ENCODE results near the gene POMGNT2. TPM values are rescaled to one million over a fixed set of nuclear protein-coding genes. Genes with fewer than 3 reads are reported as not detected.

POMGNT2 gene
- total RNA-seq, 2 experiments from 2014 or later = 6.8 to 8.4 TPM

DNA sequence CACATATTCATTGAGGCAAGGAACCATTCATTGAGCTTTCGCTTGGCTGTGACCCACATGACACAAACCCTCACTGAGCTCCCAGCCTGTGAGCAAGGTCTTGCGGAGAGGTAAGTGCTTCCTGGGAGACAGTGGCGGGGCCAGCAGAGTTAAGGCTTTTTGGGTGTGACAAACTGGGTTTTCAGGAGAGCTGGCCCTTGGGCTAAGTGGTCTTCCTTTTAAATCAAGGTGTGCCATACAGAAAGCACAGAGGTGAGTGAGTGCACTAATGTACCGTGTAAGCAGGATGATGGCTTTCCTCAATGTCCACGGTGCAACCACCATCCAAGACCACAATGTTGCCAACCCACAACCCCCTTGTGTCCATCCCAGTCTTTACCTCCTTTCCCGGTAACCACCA is 28.6 kb downstream of the POMGNT2 start:
- POLR2A ChIA-PET = no interaction called here
- H3K27ac ChIP-seq (ENCODE audit: low read depth in 1 of 2, low read length in 2 of 2) = no peak overlapping the region
- no peak for DNase-seq
- no peaks in the 10 kb centered on the region for H3K4me1 Mint-ChIP-seq (ENCODE audit: low read depth)
- H3K27me3 ChIP-seq (ENCODE audit: control insufficient read depth in 1 of 2, insufficient read depth in 2 of 2, low read length in 2 of 2) = no peaks in the 10 kb centered on the region
- TF ChIP-seq, protein P1, sequence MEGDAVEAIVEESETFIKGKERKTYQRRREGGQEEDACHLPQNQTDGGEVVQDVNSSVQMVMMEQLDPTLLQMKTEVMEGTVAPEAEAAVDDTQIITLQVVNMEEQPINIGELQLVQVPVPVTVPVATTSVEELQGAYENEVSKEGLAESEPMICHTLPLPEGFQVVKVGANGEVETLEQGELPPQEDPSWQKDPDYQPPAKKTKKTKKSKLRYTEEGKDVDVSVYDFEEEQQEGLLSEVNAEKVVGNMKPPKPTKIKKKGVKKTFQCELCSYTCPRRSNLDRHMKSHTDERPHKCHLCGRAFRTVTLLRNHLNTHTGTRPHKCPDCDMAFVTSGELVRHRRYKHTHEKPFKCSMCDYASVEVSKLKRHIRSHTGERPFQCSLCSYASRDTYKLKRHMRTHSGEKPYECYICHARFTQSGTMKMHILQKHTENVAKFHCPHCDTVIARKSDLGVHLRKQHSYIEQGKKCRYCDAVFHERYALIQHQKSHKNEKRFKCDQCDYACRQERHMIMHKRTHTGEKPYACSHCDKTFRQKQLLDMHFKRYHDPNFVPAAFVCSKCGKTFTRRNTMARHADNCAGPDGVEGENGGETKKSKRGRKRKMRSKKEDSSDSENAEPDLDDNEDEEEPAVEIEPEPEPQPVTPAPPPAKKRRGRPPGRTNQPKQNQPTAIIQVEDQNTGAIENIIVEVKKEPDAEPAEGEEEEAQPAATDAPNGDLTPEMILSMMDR (IDR thresholded peaks at IDR 0.05) = no peak
- H3K36me3 ChIP-seq (ENCODE audit: insufficient read depth, low read length) = peaks cover 23% of the 10 kb centered on the region
- H3K36me3 Mint-ChIP-seq (ENCODE audit: low read depth) = peaks cover 46% of the 10 kb centered on the region
- intact Hi-C loops (cut with DNase I, micrococcal nuclease) = no loop called here
- no peak overlapping the region for H3K4me3 Mint-ChIP-seq
- CTCF ChIA-PET = no interaction called here
- H3K9me3 Mint-ChIP-seq = no peaks in the 10 kb centered on the region
- H3K27me3 Mint-ChIP-seq = no peaks in the 10 kb centered on the region
- H3K27ac Mint-ChIP-seq = no peak overlapping the region
- H3K4me1 ChIP-seq (ENCODE audit: insufficient read depth, low read length) = no peaks in the 10 kb centered on the region
- peaks cover 0 to 16% of the 10 kb centered on the region in 2 experiments for H3K9me3 ChIP-seq (ENCODE audit: control insufficient read depth in 1 of 2, insufficient read depth in 1 of 2, low read length in 2 of 2)
- ATAC-seq (ENCODE audit: poor library complexity) = no peak
- H3K4me3 ChIP-seq (ENCODE audit: low read length) = no peak overlapping the region

DNA sequence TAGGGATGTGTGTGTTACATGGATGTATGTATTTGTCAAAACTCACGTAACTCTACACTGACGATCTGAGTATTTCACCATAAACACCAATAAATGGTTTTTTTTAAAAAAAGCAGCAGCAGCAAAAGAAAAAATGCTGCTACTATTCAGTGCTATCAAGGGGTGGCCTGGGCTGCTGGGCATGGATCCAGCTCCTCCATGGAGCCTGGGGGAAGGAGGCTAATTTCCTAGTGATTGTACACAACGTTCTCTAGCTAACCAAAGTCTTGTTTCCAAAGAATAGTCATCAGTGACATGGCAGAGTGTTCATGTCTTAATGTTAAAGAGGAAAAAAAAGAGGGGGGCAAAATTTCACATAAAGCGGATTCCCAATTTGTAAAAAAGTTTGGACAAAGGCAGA is 29.0 kb downstream of the POMGNT2 start:
- ChIA-PET CTCF (no interaction called here), POLR2A (no interaction called here)
- Histone ChIP-seq H3K27ac (ENCODE audit: low read depth in 1 of 2, low read length in 2 of 2) (no peak overlapping the region), H3K4me1 (ENCODE audit: insufficient read depth, low read length) (no peaks in the 10 kb centered on the region), H3K4me3 (ENCODE audit: low read length) (no peak overlapping the region), H3K36me3 (ENCODE audit: insufficient read depth, low read length) (peaks cover 22% of the 10 kb centered on the region), H3K9me3 (ENCODE audit: control insufficient read depth in 1 of 2, insufficient read depth in 1 of 2, low read length in 2 of 2) (peaks cover 0 to 15% of the 10 kb centered on the region in 2 experiments), H3K27me3 (ENCODE audit: control insufficient read depth in 1 of 2, insufficient read depth in 2 of 2, low read length in 2 of 2) (no peaks in the 10 kb centered on the region)
- intact Hi-C loops (cut with DNase I, micrococcal nuclease) = no loop called here
- no peak overlapping the region for H3K4me3 Mint-ChIP-seq
- ATAC-seq (ENCODE audit: poor library complexity) = no peak
- H3K36me3 Mint-ChIP-seq (ENCODE audit: low read depth) = peaks cover 45% of the 10 kb centered on the region
- H3K4me1 Mint-ChIP-seq (ENCODE audit: low read depth) = no peaks in the 10 kb centered on the region
- H3K27ac Mint-ChIP-seq = no peak overlapping the region
- DNase-seq = no peak
- TF ChIP-seq, protein P1 (IDR thresholded peaks at IDR 0.05) = no peak
- no peaks in the 10 kb centered on the region for H3K27me3 Mint-ChIP-seq
- no peaks in the 10 kb centered on the region for H3K9me3 Mint-ChIP-seq

DNA sequence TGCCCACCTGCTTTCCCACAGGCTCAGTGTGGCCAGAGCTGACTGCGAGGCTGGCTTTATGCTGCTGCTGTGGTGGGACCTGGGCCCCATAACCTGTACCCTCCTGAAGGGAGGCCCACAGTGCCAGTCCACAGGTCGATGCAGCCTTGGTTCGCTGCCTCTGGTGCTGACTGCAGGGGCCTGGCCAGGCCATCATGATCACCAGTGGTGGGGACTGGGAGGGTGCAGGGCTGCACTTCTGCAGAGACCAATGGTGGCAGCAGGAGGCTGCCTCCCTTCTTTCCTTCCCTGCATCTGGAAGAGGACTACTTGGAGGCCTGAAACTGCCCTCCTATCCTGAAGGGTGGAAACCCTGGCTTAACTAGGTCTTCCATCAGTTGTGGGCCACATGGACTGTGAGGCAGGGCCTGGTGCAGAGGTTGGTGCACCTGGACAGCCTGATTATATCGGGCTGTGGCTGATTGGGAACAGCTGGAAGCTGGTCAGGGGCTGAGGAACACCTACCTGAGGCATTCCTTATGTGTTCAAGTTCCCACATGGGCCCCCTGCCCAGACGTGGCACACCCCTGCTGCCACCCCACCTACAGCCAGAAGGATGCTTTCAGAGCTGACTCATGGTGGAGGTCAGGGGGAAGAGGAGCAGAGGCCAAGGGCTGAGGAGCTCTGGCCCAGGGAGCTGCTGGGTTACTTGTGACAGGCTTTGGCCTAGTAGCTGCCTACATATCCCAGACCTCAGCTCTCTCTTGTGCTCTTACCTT is 29.8 kb downstream of the POMGNT2 start:
- ChIA-PET POLR2A (no interaction called here), CTCF (no interaction called here)
- Histone ChIP-seq H3K36me3 (ENCODE audit: insufficient read depth, low read length) (peaks cover 22% of the 10 kb centered on the region), H3K27ac (ENCODE audit: low read depth in 1 of 2, low read length in 2 of 2) (no peak overlapping the region), H3K9me3 (ENCODE audit: control insufficient read depth in 1 of 2, insufficient read depth in 1 of 2, low read length in 2 of 2) (peaks cover 0 to 8% of the 10 kb centered on the region in 2 experiments), H3K4me3 (ENCODE audit: low read length) (no peak overlapping the region), H3K4me1 (ENCODE audit: insufficient read depth, low read length) (peaks cover 4% of the 10 kb centered on the region), H3K27me3 (ENCODE audit: control insufficient read depth in 1 of 2, insufficient read depth in 2 of 2, low read length in 2 of 2) (no peaks in the 10 kb centered on the region)
- H3K27me3 Mint-ChIP-seq = no peaks in the 10 kb centered on the region
- no peaks in the 10 kb centered on the region for H3K4me1 Mint-ChIP-seq (ENCODE audit: low read depth)
- H3K9me3 Mint-ChIP-seq = no peaks in the 10 kb centered on the region
- no peak overlapping the region for H3K4me3 Mint-ChIP-seq
- H3K36me3 Mint-ChIP-seq (ENCODE audit: low read depth) = peaks cover 37% of the 10 kb centered on the region
- intact Hi-C loops (cut with DNase I, micrococcal nuclease) = no loop called here
- DNase-seq (no peak), ATAC-seq (ENCODE audit: poor library complexity) (no peak)
- no peak overlapping the region for H3K27ac Mint-ChIP-seq
- TF ChIP-seq, protein P1 (IDR thresholded peaks at IDR 0.05) = no peak
